Kasumi-1 (cell line): ENCODE data around the gene ZBTB25.

ENCODE experiments used
- DNase-seq, 2 experiments: peaks; one replicate each; lab custom pipeline; 2025; lab: John Stamatoyannopoulos, UW

The ZBTB25 gene

GRCh38 chr14:64515053-64515452 is 11.4 kb upstream of the ZBTB25 start:
- no peak for DNase-seq

GRCh38 chr14:64513271-64513670 is 9.6 kb upstream of the ZBTB25 start:
- DNase-seq, result no peak

- peak; percentile 83 to 90 for DNase-seq
Observed at GRCh38 chr14:64510825-64511671, 7.4 kb upstream of the ZBTB25 start.

GRCh38 chr14:64509036-64509435 is 5.4 kb upstream of the ZBTB25 start:
- DNase-seq, result no peak

GRCh38 chr14:64508215-64508776 is 4.7 kb upstream of the ZBTB25 start:
- DNase-seq, result peak; percentile 17 to 18

GRCh38 chr14:64507376-64508156 is 3.9 kb upstream of the ZBTB25 start:
- no peak for DNase-seq

- peak in 1 of 2 experiments; percentile 16 for DNase-seq
Observed at GRCh38 chr14:64506721-64507120, 3.1 kb upstream of the ZBTB25 start.

GRCh38 chr14:64504897-64505794 is 1.5 kb upstream of the ZBTB25 start:
- DNase-seq, result peak; percentile 86 to 89

- peak; percentile 53 to 60 for DNase-seq
Observed at GRCh38 chr14:64504310-64504896, 765 bp upstream of the ZBTB25 start, which contains the start of gene ZBTB1. ZBTB1 (plus strand) TSS chr14:64504770; CDS start chr14:64521505, 16,735 bp downstream.

- DNase-seq, result peak in 1 of 2 experiments; percentile 30
Observed at GRCh38 chr14:64502887-64503433, 678 bp downstream of the ZBTB25 start.

- no peak for DNase-seq
Observed at GRCh38 chr14:64502456-64502855, 1.2 kb downstream of the ZBTB25 start.

- no peak for DNase-seq
Observed at GRCh38 chr14:64501411-64502171, 2.0 kb downstream of the ZBTB25 start.

GRCh38 chr14:64500088-64500487 is 3.5 kb downstream of the ZBTB25 start:
- DNase-seq, result no peak

GRCh38 chr14:64496764-64497163 is 6.9 kb downstream of the ZBTB25 start:
- DNase-seq, result no peak

GRCh38 chr14:64495252-64495651 is 8.4 kb downstream of the ZBTB25 start:
- DNase-seq, result no peak

- DNase-seq, result no peak
Observed at GRCh38 chr14:64493455-64493854, 10.2 kb downstream of the ZBTB25 start.

GRCh38 chr14:64491637-64492036 is 12.0 kb downstream of the ZBTB25 start:
- DNase-seq, result no peak

- DNase-seq, result no peak
Observed at GRCh38 chr14:64488590-64489099, 15.0 kb downstream of the ZBTB25 start.

- peak; percentile 33 to 49 for DNase-seq
Observed at GRCh38 chr14:64478634-64479250, 24.9 kb downstream of the ZBTB25 start.
